Fibroblast of lung (primary cell): ENCODE data around the gene AK5.

Source experiments
- EZH2 ChIP-seq: IDR thresholded peaks from 2 replicates; pipeline ENCODE4 v1.5.1; 2012; ENCODE audit warnings: low read length, control low read depth, mild to moderate bottlenecking; ENCODE audit errors: missing control alignments
- TF ChIP-seq, protein P1 (sequence below), 2 donors: IDR thresholded peaks in 1 of 2; conservative IDR thresholded peaks in 1 of 2; 1 replicate in 1 of 2; 2 replicates in 1 of 2; pipeline ENCODE4 v1.5.1; 2011 to 2012; ENCODE audit warnings: low read length in 2 of 2, control low read depth in 1 of 2, inconsistent platforms in 1 of 2, low read depth in 1 of 2, mild to moderate bottlenecking in 1 of 2

DNA sequence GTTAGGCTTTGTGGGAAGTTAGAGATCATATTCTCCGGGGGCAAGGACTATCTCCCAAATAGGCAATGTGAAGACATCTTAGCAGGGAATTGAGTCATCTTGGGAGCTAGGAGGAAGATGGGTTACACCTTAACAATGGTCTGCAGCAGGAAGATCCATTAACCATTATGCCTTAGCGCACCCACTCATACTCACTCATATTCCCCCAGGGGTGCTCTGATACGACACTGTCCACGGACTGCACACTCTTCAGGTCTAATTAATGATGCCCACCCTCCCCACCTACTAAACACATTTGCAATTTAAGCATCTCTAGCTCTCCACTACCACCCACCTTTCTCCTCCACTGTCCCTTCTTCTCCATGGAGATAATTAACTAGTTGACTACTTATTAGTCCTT lies 857 bp upstream of the AK5 start:
- TF ChIP-seq, protein P1, sequence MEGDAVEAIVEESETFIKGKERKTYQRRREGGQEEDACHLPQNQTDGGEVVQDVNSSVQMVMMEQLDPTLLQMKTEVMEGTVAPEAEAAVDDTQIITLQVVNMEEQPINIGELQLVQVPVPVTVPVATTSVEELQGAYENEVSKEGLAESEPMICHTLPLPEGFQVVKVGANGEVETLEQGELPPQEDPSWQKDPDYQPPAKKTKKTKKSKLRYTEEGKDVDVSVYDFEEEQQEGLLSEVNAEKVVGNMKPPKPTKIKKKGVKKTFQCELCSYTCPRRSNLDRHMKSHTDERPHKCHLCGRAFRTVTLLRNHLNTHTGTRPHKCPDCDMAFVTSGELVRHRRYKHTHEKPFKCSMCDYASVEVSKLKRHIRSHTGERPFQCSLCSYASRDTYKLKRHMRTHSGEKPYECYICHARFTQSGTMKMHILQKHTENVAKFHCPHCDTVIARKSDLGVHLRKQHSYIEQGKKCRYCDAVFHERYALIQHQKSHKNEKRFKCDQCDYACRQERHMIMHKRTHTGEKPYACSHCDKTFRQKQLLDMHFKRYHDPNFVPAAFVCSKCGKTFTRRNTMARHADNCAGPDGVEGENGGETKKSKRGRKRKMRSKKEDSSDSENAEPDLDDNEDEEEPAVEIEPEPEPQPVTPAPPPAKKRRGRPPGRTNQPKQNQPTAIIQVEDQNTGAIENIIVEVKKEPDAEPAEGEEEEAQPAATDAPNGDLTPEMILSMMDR (conservative IDR thresholded peaks at IDR 0.05 in 1 of 2, IDR thresholded peaks at IDR 0.05 in 1 of 2; ENCODE audit: low read depth in 1 of 2, low read length in 2 of 2), result no peak
- no peak for TF ChIP-seq EZH2
